Activated naive CD8-positive, alpha-beta T cell treated with anti-CD3 and anti-CD28 coated beads, Interleukin-2, amount 50 U/mL, for 16 hours (primary cell): ENCODE measurements around the gene SMCHD1.

Source experiments
- DNase-seq: peaks from one replicate; pipeline ENCODE4 v3.0.0-alpha.2; 2020; ENCODE audit warnings: low read depth, low spot score

Gene SMCHD1

GRCh38 chr18:2655178-2655953 is at the start of gene SMCHD1:
Gene SMCHD1, plus strand, starts transcription at chr18:2655726. Its CDS starts 350 bp downstream, at chr18:2656076.
- peak; percentile 80 for DNase-seq

DNA sequence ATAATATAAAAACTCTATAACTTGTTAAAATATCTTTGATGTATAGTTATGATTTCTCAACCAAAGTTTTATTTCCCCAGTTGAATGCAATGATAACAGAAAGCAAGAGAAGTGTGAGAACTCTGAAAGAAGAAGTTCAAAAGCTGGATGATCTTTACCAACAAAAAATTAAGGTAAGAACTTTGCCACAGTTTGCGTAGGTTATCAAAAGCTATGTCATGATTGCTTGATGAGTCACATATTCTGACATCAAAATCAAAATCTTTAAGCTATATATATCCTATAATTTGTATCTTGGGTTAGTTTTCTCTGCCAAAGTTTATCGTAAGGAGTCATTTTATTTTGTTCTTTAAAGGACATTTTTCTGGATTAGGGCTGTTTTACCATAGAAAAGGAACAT is 49.2 kb upstream of the SMCHD1 start:
- DNase-seq: no peak

- DNase-seq: no peak
These were observed 45.9 kb upstream of the SMCHD1 start for GRCh38 chr18:2609604-2610003.

GRCh38 chr18:2610549-2610948 is 45.0 kb upstream of the SMCHD1 start:
- DNase-seq: no peak

DNA sequence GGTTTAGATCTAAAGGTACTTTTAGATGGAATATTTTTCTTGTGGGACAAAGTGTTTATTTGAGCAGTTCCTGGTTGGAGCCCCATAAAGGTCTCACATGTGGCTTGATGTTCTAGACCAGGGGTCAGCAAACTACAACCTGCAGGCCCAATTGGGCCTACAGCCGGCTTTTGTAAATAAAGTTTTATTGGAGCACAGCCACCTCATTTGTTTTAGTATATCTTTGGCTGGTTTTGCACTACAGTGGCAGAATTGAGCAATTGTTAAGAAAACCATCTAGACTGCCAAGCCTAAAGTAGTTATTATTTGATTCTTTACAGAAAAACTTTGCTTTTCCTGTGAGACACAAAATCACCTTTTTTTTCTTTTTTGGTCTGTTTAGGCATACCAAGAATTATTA is 42.5 kb upstream of the SMCHD1 start:
- DNase-seq: no peak

- DNase-seq: no peak
These were observed 38.0 kb upstream of the SMCHD1 start for GRCh38 chr18:2617401-2617998.

DNA sequence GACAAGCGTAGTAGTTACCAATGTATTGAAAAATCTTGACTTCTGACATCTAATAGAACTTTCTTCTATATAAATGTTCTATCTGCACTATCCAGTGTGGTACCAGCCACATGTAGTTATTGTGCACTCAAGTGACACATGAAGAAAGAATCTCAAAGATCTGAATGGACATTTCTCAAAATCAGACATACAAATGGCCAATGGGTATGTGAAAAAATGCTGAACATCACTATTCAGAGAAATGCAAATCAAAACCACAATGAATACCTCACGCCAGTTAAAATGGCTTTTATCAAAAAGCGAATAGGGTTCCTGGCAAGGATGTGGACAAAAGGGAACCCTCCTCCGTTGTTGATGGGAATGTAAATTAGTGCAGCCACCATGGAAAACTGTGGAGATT is 37.5 kb upstream of the SMCHD1 start:
- DNase-seq: no peak

DNA sequence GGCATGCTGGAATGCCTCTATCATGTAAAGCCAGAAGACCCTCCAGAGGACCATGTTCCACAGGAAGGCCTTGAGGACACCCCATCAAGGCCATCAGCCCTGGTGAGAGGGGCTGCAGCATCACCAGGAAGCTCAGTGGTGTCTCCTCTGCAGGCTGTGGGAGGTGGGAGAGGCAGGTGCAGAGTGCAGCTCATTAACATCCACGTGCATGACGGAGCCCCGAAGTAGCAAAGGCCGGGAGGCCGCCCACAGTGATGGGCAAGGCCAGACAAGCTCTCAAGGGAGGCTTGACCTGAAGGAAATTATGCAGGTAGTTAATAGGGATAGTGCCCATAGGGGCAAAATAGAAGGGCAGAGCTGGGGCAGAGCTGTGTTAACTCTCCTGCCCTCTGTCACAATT is 30.3 kb upstream of the SMCHD1 start:
- DNase-seq: no peak

GRCh38 chr18:2627821-2628276 is 27.7 kb upstream of the SMCHD1 start:
- DNase-seq: no peak

DNA sequence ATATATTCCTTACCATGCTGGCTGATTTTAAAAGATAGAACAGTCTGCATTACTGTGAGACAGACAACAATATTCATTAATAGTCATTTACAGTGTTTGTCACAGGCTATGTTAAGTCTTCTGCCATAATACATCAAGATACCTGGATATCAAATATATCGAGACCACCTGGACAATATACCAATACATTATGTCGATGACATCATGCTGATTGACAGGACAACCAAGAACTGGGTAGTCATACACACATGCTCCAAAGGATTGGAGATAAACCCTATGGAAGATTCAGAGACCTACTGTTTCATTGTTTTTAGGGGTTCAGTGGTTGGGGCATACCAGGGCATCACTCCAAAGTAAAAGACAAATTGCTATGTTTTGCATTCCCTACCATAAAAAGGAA is 26.5 kb upstream of the SMCHD1 start:
- DNase-seq: no peak

- DNase-seq: no peak
These were observed 19.9 kb upstream of the SMCHD1 start for GRCh38 chr18:2635586-2635985.

- DNase-seq: no peak
These were observed 19.3 kb upstream of the SMCHD1 start for GRCh38 chr18:2636126-2636631.

DNA sequence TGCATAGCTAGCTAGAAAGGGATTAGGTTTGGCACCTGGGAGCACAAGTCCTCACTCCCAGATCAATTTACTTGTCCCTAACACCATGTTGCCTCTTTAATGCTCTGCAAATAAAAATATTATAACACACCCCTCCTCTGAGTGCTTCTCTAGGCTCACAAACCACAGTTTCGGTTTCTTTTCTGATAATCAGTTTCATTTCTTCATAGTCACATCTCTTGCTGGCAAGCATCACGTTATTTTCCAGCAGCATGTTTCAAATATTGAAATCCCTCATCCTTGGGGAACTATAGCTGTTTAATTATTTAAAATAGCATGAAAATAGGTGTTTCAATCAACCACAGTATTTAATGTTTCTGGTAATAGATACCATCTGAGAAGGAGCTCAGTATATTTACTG is 13.9 kb upstream of the SMCHD1 start:
- DNase-seq: no peak

GRCh38 chr18:2642771-2643170 is 12.8 kb upstream of the SMCHD1 start:
- DNase-seq: no peak

- DNase-seq: no peak
These were observed 11.0 kb upstream of the SMCHD1 start for GRCh38 chr18:2644535-2644934.

GRCh38 chr18:2651981-2652380 is 3.5 kb upstream of the SMCHD1 start:
- DNase-seq: no peak

DNA sequence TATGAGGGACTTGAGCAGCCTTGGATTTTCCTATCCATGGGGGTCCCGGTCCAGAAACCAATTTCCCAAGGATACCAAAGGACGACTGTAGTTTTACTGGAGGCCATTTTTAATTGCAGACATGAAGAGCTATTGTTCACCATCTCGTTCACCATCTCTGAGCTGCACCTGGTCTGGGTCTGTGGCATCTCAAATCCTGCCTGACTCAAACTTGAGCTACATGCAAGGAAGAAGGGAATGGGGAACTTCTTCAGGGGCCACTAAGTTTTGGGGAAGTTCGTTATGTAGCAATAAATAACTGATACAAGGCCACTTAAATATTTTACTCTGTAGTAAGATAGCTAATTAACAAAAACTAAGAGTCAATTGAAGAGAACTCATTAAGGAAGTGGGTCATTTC is 2.1 kb upstream of the SMCHD1 start:
- no peak for DNase-seq

- no peak for DNase-seq
These were observed 1.2 kb upstream of the SMCHD1 start for GRCh38 chr18:2654169-2654927.

- DNase-seq: peak; percentile 43
These were observed 673 bp upstream of the SMCHD1 start for GRCh38 chr18:2654928-2655177.

DNA sequence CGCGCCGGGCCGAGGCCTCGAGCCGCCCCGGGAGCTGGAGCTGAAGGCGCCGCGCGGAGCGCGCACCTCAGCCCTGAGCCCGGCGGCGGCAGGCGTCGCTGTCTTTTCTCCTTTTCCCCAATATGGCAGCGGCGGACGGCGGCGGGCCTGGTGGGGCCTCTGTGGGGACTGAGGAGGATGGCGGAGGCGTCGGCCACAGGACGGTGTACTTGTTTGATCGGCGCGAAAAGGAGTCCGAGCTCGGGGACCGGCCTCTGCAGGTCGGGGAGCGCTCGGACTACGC is 369 bp downstream of the SMCHD1 start:
- no peak for DNase-seq

- DNase-seq: peak; percentile 11
These were observed 883 bp downstream of the SMCHD1 start for GRCh38 chr18:2656237-2656980.

- DNase-seq: no peak
These were observed 1.5 kb downstream of the SMCHD1 start for GRCh38 chr18:2656981-2657512.
